ENCODE measurements around the gene SCARB1.

The SCARB1 gene

DNA sequence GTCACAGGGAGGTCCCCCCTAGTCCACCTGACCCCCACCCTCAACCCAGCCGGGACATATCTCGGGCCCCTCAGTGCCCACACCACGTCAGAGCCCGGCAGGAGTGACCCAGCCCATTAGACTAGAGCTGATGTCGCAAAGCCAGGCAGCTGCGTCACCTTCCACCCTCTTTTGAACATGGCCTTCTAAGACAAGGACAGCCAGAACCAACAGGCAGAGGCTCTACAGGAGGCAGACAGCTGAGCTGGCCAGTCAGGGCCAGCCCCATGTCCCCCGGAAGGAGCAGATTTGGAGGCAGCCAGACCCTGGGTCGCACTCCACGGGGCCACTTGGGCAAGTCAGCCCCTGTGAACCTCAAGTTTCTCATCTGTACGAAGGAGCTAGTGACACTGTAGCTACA lies 44.1 kb downstream of the SCARB1 start:
- no peaks in the 10 kb centered on the region for H3K9me3 Mint-ChIP-seq
- no peaks in the 10 kb centered on the region for H3K27me3 Mint-ChIP-seq
- no peak overlapping the region for H3K4me3 Mint-ChIP-seq
- peaks cover 2% of the 10 kb centered on the region for H3K4me1 Mint-ChIP-seq
- no peak overlapping the region for H3K27ac Mint-ChIP-seq
- no peak for ATAC-seq (ENCODE audit: low read depth)
- peaks cover 5% of the 10 kb centered on the region for H3K36me3 Mint-ChIP-seq
- DNase-seq (ENCODE audit: low spot score in 2 of 2), result no peak

DNA sequence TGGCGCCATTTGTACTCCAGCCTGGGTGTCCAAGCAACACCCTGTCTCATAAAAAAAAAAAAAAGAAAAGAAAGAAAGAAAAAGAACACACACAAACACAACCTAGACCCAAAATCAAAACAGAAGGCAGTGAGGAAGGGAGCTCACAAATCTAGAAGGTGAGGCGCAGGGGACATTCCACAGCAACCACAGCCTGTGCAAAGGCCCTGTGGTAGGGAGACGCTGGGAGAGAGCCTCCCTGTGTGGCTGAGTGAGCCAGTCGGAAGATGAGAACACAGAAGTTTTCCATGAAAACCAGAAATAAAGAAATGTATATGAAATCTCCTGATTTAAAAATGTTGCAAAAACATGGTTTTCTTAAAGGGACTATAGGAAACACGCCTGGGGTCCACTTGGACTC lies 44.6 kb downstream of the SCARB1 start:
- Mint-ChIP-seq H3K36me3 (peaks cover 8% of the 10 kb centered on the region), H3K27me3 (no peaks in the 10 kb centered on the region), H3K27ac (peak overlapping the region; percentile 36), H3K4me3 (no peak overlapping the region), H3K9me3 (no peaks in the 10 kb centered on the region), H3K4me1 (peaks cover 2% of the 10 kb centered on the region)
- no peak for ATAC-seq (ENCODE audit: low read depth)
- no peak for DNase-seq (ENCODE audit: low spot score in 2 of 2)

DNA sequence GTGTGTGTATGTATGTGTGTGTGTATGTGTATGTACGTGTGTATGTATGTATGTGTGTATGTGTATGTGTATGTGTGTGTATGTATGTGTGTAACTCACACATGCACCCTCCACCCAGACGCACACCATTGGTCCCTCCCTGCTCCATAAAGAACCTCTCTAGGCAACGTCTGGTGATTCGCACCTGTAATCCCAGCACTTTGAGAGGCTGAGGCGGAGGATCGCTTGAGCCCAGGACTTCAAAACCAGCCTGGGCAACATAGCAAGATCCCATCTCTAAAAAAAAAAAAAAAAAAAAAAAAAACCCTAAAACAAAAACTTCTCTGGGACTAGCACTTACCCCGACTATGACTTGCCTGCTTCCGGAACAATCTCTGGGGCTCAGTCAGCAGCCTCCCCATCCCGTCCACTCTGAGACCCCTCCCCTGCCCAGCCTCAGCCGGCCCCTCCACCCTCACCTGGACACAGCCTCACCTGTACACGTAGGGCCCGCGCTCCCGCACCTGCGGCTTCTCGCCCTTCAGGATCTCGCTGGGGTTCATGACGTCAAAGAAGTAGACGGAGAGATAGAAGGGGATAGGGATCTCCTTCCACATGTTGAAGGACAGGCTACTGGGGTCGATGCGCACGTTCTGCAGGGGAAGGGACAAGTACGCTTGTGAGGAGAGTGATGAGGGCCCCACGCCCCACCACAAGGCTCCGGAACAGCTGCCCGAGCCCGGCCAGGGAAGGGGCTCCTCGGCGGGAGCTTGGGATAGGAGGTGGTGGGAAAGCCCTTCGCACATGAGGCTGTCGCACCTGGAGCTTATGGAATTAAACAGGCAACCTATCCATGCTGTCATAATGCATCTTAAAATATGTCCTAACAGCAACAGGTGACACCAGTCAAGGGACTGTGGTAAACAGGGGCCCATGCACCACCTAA lies 46.3 kb downstream of the SCARB1 start:
- no peak overlapping the region for H3K27ac Mint-ChIP-seq
- ATAC-seq (ENCODE audit: low read depth), result no peak
- no peaks in the 10 kb centered on the region for H3K9me3 Mint-ChIP-seq

DNA sequence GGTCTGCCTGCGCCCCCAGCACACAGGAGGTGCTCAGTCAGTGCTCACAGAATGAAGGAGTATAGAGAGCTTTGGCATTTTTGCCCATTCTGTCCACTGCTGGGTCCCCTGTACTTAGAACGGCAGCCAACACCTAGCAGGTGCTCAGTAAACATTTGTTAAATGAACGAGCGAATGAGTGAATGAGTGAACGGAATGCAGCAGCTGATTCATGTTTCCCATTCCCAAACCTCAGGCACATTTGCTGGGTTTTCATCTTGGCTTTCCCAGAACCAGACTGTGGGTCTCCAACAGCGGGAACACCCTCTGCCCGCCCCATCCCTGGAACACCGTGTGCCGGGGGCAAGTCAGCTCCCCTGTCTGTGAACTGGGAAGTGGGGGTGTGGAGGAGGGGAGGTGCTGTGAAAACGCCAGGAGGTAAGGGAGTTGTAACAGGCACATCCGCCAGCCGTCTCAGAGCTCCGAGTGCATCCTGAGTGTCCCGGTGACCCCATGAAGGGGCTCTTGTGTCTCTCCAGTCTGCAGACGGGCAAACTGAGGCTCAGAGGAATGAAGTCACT lies 47.3 kb downstream of the SCARB1 start:
- H3K9me3 Mint-ChIP-seq, result no peaks in the 10 kb centered on the region
- H3K27ac Mint-ChIP-seq, result no peak overlapping the region
- peaks cover 17% of the 10 kb centered on the region for H3K36me3 Mint-ChIP-seq

More for the DNA sequence above, 46.3 kb downstream of the SCARB1 start:
- H3K4me1 Mint-ChIP-seq, result peaks cover 2% of the 10 kb centered on the region
- peaks cover 19% of the 10 kb centered on the region for H3K36me3 Mint-ChIP-seq
- H3K4me3 Mint-ChIP-seq, result no peak overlapping the region
- H3K27me3 Mint-ChIP-seq, result no peaks in the 10 kb centered on the region
- DNase-seq (ENCODE audit: low spot score in 2 of 2), result no peak

DNA sequence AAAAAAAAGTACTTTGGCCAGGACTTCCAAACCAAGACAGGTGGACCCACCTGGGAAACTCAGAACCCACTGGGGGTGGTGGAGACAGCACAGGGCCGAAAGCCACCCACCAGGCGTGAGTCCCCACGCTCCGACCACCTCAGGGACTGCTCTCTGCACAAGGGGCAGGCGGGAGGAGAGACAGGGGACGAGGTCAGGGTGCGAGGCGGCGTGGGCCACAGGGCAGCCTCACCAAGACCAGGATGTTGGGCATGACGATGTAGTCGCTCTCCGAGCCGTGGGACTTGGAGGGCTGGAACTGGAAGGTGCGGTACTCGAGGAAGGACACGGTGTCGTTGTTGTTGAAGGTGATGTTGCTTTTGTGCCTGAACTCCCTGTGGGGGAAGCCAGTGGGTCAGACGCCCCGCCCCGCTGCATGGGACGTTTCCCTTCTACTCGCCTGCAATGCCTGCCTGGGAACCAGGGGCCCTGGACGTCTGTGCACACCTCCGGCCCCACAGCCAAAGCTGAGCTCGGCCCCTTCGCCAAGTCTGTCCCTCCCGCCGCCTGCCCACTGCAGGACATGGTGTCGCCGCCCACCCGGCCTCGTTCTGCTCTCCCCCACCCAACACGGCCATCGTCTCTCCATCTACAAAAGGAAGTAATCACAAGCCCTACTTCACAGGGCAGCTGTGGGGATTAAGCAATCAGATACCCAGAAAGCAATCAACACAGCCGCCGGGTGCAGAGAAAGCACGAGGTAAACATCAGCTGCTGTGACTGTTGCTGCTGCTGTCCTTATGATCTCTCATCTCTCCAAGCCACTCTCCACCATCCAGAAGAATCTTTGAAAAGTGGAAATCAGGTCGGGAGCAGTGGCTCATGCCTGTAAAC lies 48.7 kb downstream of the SCARB1 start:
- Mint-ChIP-seq H3K27ac (no peak overlapping the region), H3K4me1 (no peaks in the 10 kb centered on the region), H3K9me3 (no peaks in the 10 kb centered on the region), H3K4me3 (no peak overlapping the region), H3K36me3 (peaks cover 17% of the 10 kb centered on the region), H3K27me3 (no peaks in the 10 kb centered on the region)
- no peak for DNase-seq (ENCODE audit: low spot score in 2 of 2)
- ATAC-seq (ENCODE audit: low read depth), result no peak

More for the DNA sequence above, 47.3 kb downstream of the SCARB1 start:
- no peaks in the 10 kb centered on the region for H3K27me3 Mint-ChIP-seq
- no peak overlapping the region for H3K4me3 Mint-ChIP-seq
- DNase-seq (ENCODE audit: low spot score in 2 of 2), result no peak
- no peaks in the 10 kb centered on the region for H3K4me1 Mint-ChIP-seq
- no peak for ATAC-seq (ENCODE audit: low read depth)

DNA sequence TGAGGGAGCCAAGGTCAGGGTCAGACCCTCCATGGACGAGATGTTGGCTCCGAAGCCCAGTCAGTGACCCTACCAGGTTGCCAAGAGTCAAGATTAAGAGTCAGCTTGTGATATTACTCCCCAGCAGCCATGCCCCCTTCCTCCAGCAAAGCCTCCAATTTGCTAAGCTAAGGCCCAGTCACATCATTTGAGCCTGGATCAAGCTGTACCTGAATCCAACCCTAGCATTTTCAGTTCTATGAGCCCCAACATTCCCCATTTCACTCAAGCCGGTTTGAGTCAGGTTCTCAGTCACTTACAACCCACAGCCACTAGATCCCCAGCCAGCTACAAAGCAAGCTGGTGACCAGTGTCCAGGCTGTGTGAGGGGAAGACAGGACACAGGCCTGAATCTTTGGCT lies 49.9 kb downstream of the SCARB1 start:
- H3K4me1 Mint-ChIP-seq, result no peaks in the 10 kb centered on the region
- H3K27ac Mint-ChIP-seq, result no peak overlapping the region
- H3K36me3 Mint-ChIP-seq, result peaks cover 17% of the 10 kb centered on the region
- no peak for DNase-seq (ENCODE audit: low spot score in 2 of 2)
- H3K4me3 Mint-ChIP-seq, result no peak overlapping the region
- no peak for ATAC-seq (ENCODE audit: low read depth)
- H3K27me3 Mint-ChIP-seq, result no peaks in the 10 kb centered on the region
- no peaks in the 10 kb centered on the region for H3K9me3 Mint-ChIP-seq

DNA sequence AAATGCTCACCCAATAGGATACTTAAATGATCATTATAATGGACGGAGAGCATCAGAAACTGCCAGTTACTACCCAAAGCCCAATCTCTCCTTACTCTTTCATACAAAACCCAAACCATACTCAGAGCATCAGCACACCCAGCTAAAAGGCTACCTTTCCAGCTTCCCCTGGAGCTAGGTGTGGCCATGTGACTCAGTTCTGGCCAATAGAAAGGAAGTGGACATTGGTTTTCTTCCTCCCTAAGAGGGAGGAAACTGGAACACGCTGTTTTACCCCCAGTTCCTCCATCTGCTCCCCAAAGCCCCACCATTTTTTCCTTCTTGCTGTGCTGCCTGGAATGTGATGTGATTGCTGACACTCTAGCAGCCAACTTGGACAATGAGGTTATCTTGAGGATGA lies 50.7 kb downstream of the SCARB1 start:
- Mint-ChIP-seq H3K27ac (no peak overlapping the region), H3K27me3 (no peaks in the 10 kb centered on the region), H3K4me3 (no peak overlapping the region), H3K4me1 (no peaks in the 10 kb centered on the region), H3K9me3 (no peaks in the 10 kb centered on the region), H3K36me3 (peaks cover 19% of the 10 kb centered on the region)
- ATAC-seq (ENCODE audit: low read depth) (no peak), DNase-seq (ENCODE audit: low spot score in 2 of 2) (no peak)

DNA sequence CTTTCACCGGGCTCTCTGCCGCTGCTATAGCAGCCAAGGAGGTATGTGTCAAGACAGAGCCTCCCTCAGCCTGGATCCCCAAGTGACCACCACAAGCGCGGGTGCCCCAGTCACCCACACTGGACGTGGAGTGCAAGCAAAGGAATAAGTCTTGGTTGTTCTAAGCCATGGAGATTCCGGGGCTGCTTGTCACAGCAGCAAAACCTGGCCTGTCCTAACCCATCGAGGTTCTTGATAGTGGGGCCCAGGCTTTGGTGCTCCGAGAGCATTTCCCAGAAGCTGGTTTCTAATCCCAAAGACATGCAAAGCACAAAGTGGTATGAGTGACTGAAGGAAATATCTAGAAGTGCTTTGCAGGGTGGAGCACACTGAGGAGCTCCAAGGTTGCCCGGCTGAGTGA lies 51.3 kb downstream of the SCARB1 start:
- Mint-ChIP-seq H3K27me3 (no peaks in the 10 kb centered on the region), H3K36me3 (peaks cover 19% of the 10 kb centered on the region), H3K4me1 (no peaks in the 10 kb centered on the region), H3K9me3 (no peaks in the 10 kb centered on the region), H3K4me3 (no peak overlapping the region), H3K27ac (no peak overlapping the region)
- ATAC-seq (ENCODE audit: low read depth) (no peak), DNase-seq (ENCODE audit: low spot score in 2 of 2) (no peak)

DNA sequence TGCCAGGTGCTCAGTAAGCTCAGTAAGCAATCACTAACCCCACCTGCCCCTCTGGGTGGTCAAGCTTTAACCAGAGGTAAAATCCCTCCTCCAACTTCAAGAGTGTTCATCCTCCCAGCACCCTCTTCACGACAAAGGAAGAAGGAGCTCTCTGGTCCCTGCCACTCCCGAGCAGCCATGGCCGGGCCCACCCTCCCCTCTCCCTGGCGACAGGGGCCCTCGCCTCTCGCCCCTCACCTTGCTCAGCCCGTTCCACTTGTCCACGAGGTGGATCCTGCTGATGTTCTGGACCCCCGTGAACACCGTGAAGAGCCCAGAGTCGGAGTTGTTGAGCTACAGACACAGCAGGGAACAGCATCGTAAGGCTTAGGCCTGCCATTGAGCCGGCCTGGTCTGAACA lies 52.0 kb downstream of the SCARB1 start:
- no peak overlapping the region for H3K4me3 Mint-ChIP-seq
- no peaks in the 10 kb centered on the region for H3K4me1 Mint-ChIP-seq
- no peaks in the 10 kb centered on the region for H3K27me3 Mint-ChIP-seq
- no peaks in the 10 kb centered on the region for H3K9me3 Mint-ChIP-seq
- ATAC-seq (ENCODE audit: low read depth) (no peak), DNase-seq (ENCODE audit: low spot score in 2 of 2) (no peak)
- H3K36me3 Mint-ChIP-seq, result peaks cover 21% of the 10 kb centered on the region
- H3K27ac Mint-ChIP-seq, result no peak overlapping the region

DNA sequence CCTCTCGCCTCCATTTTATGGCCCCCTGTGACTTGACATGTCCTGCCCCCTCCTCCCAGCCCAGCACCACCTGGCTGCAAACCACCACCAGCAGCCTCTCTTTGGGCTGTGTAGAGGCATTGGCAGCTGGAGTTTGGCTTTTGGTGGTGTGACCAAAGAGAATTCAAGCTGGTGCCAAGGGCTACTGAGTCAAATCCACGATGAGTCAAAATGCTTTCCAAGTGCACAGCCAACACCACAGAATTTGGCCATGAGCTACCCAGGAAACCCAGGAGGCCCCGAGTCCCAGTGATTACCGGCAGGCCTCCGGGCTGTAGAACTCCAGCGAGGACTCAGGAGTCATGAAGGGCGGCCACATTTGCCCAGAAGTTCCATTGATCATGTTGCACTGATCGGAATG lies 53.8 kb downstream of the SCARB1 start:
- Mint-ChIP-seq H3K27ac (no peak overlapping the region), H3K36me3 (peaks cover 21% of the 10 kb centered on the region), H3K27me3 (no peaks in the 10 kb centered on the region), H3K4me1 (no peaks in the 10 kb centered on the region), H3K9me3 (no peaks in the 10 kb centered on the region), H3K4me3 (no peak overlapping the region)
- DNase-seq (ENCODE audit: low spot score in 2 of 2), result no peak
- no peak for ATAC-seq (ENCODE audit: low read depth)

DNA sequence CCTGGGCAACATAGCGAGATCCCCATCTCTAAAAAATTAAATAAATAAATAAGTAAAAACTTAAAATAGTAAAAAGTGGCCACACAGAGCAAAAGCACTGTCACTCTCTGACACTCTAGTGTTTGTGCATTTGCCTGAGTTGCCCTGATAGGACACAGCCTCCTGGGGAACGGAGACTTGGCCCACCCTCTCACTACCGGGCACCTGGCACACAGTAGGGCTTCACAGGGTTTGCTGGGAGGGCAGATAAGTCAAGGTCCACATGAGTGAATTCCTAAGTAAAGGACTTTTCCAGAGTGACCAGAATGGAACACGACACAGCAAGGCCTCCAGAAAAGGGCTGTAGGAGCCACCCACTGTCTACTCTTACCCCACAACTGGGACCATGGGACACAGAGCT lies 54.3 kb downstream of the SCARB1 start:
- no peak for ATAC-seq (ENCODE audit: low read depth)
- Mint-ChIP-seq H3K36me3 (peaks cover 23% of the 10 kb centered on the region), H3K27me3 (no peaks in the 10 kb centered on the region)

DNA sequence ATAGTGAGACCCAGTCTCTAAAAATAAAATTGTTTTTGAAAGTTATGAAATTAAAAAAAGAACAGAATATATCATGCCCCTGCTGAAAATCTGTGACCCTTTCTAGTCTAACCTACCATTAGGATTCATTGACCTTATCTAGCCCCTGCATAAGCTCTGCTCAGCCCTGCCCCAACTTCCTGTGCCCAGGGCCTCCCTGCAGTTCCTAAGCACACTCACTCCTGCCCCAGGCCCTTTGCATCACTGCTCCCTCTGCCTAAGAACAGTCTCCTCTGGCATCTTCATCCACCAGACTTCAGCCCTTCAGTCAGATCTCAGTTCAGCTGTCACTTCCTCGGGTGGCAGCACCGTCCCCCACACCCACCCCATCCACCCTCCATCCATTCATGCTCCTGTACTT lies 55.4 kb downstream of the SCARB1 start:
- no peaks in the 10 kb centered on the region for H3K9me3 Mint-ChIP-seq
- DNase-seq (ENCODE audit: low spot score in 2 of 2), result no peak
- no peak overlapping the region for H3K4me3 Mint-ChIP-seq
- H3K4me1 Mint-ChIP-seq, result no peaks in the 10 kb centered on the region
- H3K27me3 Mint-ChIP-seq, result no peaks in the 10 kb centered on the region
- ATAC-seq (ENCODE audit: low read depth), result no peak
- peaks cover 19% of the 10 kb centered on the region for H3K36me3 Mint-ChIP-seq
- no peak overlapping the region for H3K27ac Mint-ChIP-seq

More for the DNA sequence above, 54.3 kb downstream of the SCARB1 start:
- H3K9me3 Mint-ChIP-seq, result no peaks in the 10 kb centered on the region
- H3K27ac Mint-ChIP-seq, result no peak overlapping the region
- H3K4me1 Mint-ChIP-seq, result no peaks in the 10 kb centered on the region
- no peak for DNase-seq (ENCODE audit: low spot score in 2 of 2)
- no peak overlapping the region for H3K4me3 Mint-ChIP-seq

DNA sequence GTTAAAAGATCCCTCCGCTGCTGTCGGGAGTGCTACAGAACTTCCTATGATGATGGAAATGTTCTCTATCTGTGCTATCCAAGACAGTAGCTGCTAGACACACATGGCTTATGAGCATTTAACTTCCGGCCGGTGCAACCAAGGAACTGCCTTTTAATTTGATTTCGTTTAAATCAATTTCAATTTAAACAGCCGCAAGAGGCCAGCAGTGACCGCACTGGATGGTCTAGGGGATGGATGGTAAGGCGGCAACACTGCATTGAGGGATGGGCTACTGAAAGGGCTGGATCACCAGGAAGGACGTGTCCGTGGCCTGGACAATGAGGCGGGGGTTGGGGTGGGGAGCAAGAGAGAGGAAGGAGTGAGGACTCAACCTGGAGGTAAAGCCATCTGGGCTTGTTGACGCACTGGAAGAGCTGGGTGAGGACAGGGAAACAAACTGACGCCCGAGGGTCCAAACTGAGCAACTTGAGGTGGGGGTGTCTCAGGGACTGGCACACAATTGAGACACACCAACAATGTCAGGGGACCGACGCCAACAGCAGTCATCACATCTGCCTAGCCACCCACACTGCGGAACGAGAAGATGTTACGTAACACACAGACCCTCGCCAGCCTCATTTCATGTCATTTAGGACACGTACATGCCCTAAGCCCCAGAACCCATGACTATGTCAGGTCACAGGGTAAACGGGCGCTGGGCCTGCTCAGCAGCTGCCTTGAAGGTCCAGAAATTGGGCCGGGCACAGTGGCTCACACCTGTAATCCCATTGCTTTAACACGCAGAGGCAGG lies 57.6 kb downstream of the SCARB1 start:
- ATAC-seq (ENCODE audit: low read depth), result no peak
- peaks cover 17% of the 10 kb centered on the region for H3K36me3 Mint-ChIP-seq
- DNase-seq (ENCODE audit: low spot score in 2 of 2), result no peak
- no peaks in the 10 kb centered on the region for H3K4me1 Mint-ChIP-seq
- no peak overlapping the region for H3K4me3 Mint-ChIP-seq
- H3K27me3 Mint-ChIP-seq, result no peaks in the 10 kb centered on the region
- H3K9me3 Mint-ChIP-seq, result no peaks in the 10 kb centered on the region
- H3K27ac Mint-ChIP-seq, result no peak overlapping the region
